NCI-H82 (cell line): ENCODE data around the gene STT3A.

Source experiments
- DNase-seq: peaks from one replicate; lab custom pipeline; 2025; lab: John Stamatoyannopoulos, UW

The STT3A gene

GRCh38 chr11:125667151-125667550 is 74.5 kb downstream of the STT3A start:
- DNase-seq = no peak

DNA sequence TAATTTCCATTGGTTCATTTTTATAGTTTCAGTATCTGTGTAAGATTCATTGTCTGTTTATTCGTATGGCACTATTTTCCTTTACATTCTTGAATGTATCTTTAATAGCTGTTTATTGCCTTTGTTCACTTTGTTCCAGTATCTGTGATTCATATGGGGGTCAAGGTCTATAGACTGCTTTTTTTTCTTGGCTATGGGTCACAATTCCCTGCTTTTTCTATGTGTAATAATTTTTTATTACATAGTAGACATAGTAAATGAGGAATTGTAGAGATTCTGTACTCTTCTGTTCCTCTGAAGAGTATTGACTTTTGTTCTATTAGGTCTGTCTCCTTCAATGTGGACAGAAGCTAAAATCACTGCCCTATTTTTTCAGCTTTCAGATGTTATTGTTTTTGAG is 77.5 kb downstream of the STT3A start:
- DNase-seq = no peak

GRCh38 chr11:125671561-125671960 is 78.9 kb downstream of the STT3A start:
- DNase-seq = no peak
